Heart left ventricle (tissue), 13 donors: ENCODE measurements around the gene CRYGB.

ENCODE experiments used
- POLR2A ChIP-seq, 2 donors: fragments of 450-650 bp; IDR thresholded peaks; one replicate each; pipeline ENCODE4 v1.6.1; 2017; ENCODE audit warnings: antibody characterized with exemption in 2 of 2, mild to moderate bottlenecking in 2 of 2, moderate library complexity in 2 of 2
- TF ChIP-seq, protein P1 (sequence below), 12 donors: fragments of 200-600 bp; sonication (generic) in 4 of 12; IDR thresholded peaks; one replicate each; pipeline versions ENCODE4 v1.5.0 to v1.8.0; 2018 to 2022; ENCODE audit warnings: antibody characterized with exemption in 12 of 12, mild to moderate bottlenecking in 5 of 12
- donor health status: ischemic (EF 13 %, LVEDD 7.1; RV severe dilation, severe dysfunction).
- donor health status: DM: no; HTN: yes; CAD: no.
- donor health status: DM: no; HTN: no; CAD: no.
- donor health status: ischemic (EF 25% LVEDD 6.9; RV normal size, moderate dysfunction).
- donor health status: ischemic (EF 25% LVEDD 5.7; RV mildly dilated, moderate dysfunction).
- donor health status: ischemic (EF 35%, LVEDD 5.7; RV mildly dilated, moderate dysfunction).
- donor health status: nonischemic (EF 11% LVEDD 7.7; RV severe dilation, severe dysfunction).
- donor health status: DM: yes; HTN: yes; CAD: no.
- donor health status: PGD.
- donor health status: ischemic (EF 29% LVEDD 5.4; RV normal size, mild dysfunction).
- donor health status: nonischemic (EF 23%, LVEDD 6.1; RV moderate dilation, normal function).

GRCh38 chr2:208127090-208127489, 18.9 kb downstream of the CRYGB start:
- TF ChIP-seq, protein P1, sequence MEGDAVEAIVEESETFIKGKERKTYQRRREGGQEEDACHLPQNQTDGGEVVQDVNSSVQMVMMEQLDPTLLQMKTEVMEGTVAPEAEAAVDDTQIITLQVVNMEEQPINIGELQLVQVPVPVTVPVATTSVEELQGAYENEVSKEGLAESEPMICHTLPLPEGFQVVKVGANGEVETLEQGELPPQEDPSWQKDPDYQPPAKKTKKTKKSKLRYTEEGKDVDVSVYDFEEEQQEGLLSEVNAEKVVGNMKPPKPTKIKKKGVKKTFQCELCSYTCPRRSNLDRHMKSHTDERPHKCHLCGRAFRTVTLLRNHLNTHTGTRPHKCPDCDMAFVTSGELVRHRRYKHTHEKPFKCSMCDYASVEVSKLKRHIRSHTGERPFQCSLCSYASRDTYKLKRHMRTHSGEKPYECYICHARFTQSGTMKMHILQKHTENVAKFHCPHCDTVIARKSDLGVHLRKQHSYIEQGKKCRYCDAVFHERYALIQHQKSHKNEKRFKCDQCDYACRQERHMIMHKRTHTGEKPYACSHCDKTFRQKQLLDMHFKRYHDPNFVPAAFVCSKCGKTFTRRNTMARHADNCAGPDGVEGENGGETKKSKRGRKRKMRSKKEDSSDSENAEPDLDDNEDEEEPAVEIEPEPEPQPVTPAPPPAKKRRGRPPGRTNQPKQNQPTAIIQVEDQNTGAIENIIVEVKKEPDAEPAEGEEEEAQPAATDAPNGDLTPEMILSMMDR (IDR thresholded peaks at IDR 0.05), result no peak
- no peak for TF ChIP-seq POLR2A (IDR thresholded peaks at IDR 0.05)
